ENCODE measurements around the gene IRF4. TPM values are rescaled to one million over a fixed set of nuclear protein-coding genes. Genes with fewer than 3 reads are reported as not detected.

The IRF4 gene
- total RNA-seq, 2 donors from 2014 or later: 0.15 to 1.1 TPM

DNA sequence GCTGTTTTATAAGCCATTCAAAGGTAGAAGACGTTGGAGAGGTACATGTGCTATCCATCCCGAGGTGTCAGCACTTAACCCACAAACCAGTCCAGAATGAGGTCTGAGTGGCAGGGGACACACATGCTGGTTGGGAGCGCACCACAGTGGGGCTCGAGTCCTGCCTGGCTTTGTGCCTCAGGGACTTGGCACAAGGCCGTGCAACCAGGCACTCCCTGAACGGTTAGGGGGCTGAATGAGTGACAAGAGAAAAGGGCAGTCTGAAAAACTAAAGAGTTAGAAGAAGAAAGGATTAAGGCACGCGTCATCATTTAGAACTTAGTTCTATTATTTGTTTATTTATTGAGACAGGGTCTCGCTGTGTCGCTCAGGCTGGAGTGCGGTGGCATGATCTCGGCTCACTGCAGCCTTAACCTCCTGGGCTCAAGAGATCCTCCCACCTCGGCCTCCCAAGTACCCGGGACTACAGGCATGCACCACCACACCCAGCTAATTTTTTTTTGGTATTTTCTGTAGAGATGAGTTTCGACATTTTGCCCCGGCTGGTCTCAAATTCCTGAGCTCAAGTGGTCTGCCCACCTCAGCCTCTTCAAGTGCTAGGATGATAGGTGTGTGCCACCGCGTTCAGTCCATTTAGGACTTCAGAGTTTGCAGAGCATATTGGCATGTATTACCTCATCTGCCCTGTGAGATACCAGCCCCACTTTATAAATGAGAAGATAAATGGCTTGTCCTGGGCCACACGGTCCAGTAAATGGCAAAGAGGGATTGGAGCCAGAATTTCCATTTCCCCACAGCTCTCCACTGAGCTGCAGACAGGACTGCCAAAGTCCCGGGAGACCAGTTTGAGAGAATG, 47.4 kb upstream of the IRF4 start:
- no peak overlapping the region for H3K4me3 ChIP-seq
- peaks cover 0 to 15% of the 10 kb centered on the region in 2 donors for H3K4me1 ChIP-seq
- no peak for TF ChIP-seq CTCF (IDR thresholded peaks at IDR 0.05)
- no peaks in the 10 kb centered on the region for H3K9me3 ChIP-seq
- H3K36me3 ChIP-seq: peaks cover 13% of the 10 kb centered on the region
- no peak for DNase-seq (ENCODE audit: low spot score)
- H3K27me3 ChIP-seq: no peaks in the 10 kb centered on the region
- no peak overlapping the region for H3K27ac ChIP-seq

DNA sequence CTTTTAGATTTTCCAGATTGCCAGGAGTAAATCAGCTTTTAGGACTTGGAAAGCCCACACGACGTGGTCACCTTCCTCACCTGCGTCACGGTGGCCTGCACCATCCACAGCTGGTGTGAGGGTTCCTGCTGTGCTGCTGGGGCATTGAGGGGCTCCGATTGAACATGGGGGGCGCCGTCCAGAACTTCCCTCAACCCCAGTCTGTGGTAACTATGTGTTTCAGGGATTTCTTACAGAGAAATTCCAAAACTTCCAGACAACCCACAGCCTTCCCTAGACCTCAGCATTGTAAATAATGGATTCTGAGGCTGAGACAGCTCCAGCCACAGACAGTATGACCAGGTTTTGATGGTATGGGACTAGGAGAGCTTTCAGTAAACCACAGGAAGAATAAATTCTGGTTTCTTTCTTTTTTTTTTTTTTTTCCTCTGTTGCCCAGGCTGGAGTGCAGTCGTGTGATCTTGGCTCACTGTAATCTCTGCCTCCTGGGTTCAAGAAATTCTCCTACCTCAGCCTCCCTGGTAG, 46.7 kb upstream of the IRF4 start:
- no peak for TF ChIP-seq CTCF (IDR thresholded peaks at IDR 0.05)
- Histone ChIP-seq H3K4me1 (peaks cover 0 to 15% of the 10 kb centered on the region in 2 donors), H3K4me3 (no peak overlapping the region), H3K36me3 (peaks cover 17% of the 10 kb centered on the region), H3K27me3 (no peaks in the 10 kb centered on the region), H3K9me3 (no peaks in the 10 kb centered on the region), H3K27ac (no peak overlapping the region)
- no peak for DNase-seq (ENCODE audit: low spot score)

DNA sequence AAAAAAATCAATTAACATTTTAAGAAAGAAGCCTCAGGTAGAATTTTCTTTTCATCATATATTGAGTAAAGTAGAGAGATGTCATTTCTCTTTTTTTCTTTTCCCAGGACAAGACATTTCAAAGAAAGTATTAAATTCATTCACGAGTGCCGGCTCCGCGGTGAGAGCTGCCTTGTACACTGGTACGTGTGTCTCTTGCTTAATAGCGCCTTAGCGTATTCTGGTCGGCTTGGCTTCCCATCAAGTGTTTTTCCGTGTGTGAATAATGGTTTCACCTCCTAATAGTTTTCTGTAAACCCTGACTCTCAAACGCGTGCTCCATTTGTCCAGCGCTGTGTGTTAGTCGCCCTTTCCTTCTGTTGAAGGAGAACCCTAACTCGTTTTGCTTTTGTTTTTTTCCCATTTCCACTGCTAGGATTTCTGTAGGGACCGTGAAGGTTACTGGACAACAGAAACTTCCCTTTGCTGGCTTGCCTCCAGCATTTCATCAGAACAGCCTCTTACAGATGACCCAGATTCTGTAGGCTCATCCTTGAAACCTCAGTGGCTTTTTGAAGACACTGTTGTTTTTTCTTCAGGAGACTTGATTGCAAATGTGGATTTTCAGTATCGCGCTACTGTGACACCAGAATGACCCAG, 45.7 kb upstream of the IRF4 start:
- Histone ChIP-seq H3K9me3 (no peaks in the 10 kb centered on the region), H3K4me3 (no peak overlapping the region), H3K36me3 (peaks cover 20% of the 10 kb centered on the region), H3K4me1 (peaks cover 0 to 15% of the 10 kb centered on the region in 2 donors), H3K27me3 (no peaks in the 10 kb centered on the region), H3K27ac (no peak overlapping the region)
- no peak for DNase-seq (ENCODE audit: low spot score)
- TF ChIP-seq CTCF (IDR thresholded peaks at IDR 0.05): no peak

- no peak overlapping the region for H3K27ac ChIP-seq
- H3K4me3 ChIP-seq: no peak overlapping the region
- H3K27me3 ChIP-seq: no peaks in the 10 kb centered on the region
- no peaks in the 10 kb centered on the region for H3K9me3 ChIP-seq
- DNase-seq (ENCODE audit: low spot score): no peak
- H3K4me1 ChIP-seq: peaks cover 0 to 11% of the 10 kb centered on the region in 2 donors
- TF ChIP-seq CTCF (IDR thresholded peaks at IDR 0.05): no peak
- H3K36me3 ChIP-seq: peaks cover 27% of the 10 kb centered on the region
Observed at GRCh38 chr6:346386-347030, 45.0 kb upstream of the IRF4 start.

DNA sequence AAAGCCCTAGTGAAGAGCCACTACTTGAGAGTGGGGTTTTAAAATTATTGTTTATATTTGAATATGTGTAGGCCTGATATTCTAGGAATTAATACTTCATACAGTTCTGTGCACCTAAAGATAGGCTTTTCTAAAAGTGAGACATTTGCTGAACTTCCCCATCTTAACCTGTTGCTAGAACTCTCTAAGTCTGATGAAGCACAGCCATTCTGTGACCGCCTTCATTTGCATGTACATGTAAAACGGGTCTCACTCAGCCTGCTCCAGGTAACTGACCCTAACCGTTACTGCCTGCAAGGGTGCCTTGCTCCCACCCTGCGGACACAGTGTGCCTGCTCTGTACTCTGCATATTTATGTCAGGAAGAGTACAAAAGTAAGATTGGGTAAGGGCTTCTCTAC, 44.3 kb upstream of the IRF4 start:
- DNase-seq (ENCODE audit: low spot score): no peak

More for the DNA sequence above, 44.3 kb upstream of the IRF4 start:
- Histone ChIP-seq H3K9me3 (no peaks in the 10 kb centered on the region), H3K4me1 (peaks cover 0 to 10% of the 10 kb centered on the region in 2 donors), H3K27me3 (no peaks in the 10 kb centered on the region), H3K27ac (no peak overlapping the region), H3K36me3 (peaks cover 31% of the 10 kb centered on the region), H3K4me3 (no peak overlapping the region)
- TF ChIP-seq CTCF (IDR thresholded peaks at IDR 0.05): no peak

Data from right atrium auricular region (tissue), 2 donors.